ENCODE results near the gene RNU6-1. TPM values are rescaled to one million over a fixed set of nuclear protein-coding genes. Genes with fewer than 3 reads are reported as not detected.

Gene RNU6-1
- total RNA-seq, 1 donor = not detected

DNA sequence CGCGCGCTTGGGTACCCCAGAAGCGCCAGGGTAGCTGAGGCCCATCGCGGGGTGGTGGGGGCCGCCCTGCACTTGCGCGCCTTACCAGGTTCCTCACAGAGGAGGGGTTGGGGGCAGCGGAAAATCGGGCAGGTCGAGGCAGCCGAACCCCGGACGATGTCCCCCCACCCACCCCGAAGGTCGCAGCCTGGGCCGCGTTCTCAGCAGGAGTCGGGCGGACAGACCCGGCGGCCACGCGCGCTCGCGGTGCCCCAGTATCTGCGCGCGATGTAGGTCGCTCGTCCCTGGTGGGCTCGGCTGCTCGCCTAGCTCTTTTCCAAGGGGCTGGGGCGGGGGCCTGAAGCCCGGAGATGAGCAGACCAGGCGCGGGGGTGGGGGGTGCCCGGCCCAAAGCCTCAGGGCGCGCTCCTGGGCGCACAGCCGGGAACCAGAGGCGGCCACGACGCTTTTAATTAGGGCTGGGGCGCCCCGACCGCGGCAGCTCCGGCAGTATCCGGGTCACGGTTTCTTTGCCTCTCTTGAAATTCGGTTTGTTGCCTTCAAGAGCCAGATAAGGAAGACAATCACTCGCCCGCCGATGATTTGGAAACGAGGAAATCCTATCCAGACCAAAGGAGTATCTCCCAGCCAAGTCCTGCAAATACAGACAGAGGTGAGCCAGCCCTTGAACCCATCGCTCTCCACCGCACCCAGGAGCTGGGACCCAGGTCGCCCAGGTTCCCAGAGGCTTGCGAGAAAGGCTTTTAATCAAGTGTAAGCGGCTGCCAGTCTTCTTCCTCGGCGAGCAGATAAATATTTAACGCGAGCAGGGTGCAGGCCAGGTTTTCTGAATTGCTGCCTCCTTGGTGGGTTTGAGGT is 10.0 kb downstream of the RNU6-1 start:
- Histone ChIP-seq H3K27ac (ENCODE audit: low read depth, low read length) (no peak overlapping the region), H3K36me3 (ENCODE audit: insufficient read depth, low read length) (no peaks in the 10 kb centered on the region), H3K79me2 (ENCODE audit: insufficient read depth, low read length) (no peaks in the 10 kb centered on the region), H3K27me3 (ENCODE audit: insufficient read depth, low read length) (peaks cover 94% of the 10 kb centered on the region), H3K9me3 (ENCODE audit: low read depth, low read length) (no peaks in the 10 kb centered on the region), H3K4me2 (ENCODE audit: insufficient read depth, low read length) (no peak overlapping the region), H3K4me1 (ENCODE audit: insufficient read depth, low read length) (peaks cover 5% of the 10 kb centered on the region), H4K20me1 (ENCODE audit: insufficient read depth, low read length) (peaks cover 5% of the 10 kb centered on the region), H2AFZ (ENCODE audit: low read length) (no peak overlapping the region), H3K4me3 (ENCODE audit: insufficient read depth, low read length) (no peak overlapping the region)
- peak; percentile 85 for DNase-seq (ENCODE audit: insufficient read length, low spot score, missing footprints)
- TF ChIP-seq CTCF (IDR thresholded peaks at IDR 0.05; ENCODE audit: extremely low read depth, low read depth, low read length) = no peak

- peaks cover 94% of the 10 kb centered on the region for H3K27me3 ChIP-seq (ENCODE audit: insufficient read depth, low read length)
- H2AFZ ChIP-seq (ENCODE audit: low read length) = no peak overlapping the region
- no peak overlapping the region for H3K27ac ChIP-seq (ENCODE audit: low read depth, low read length)
- H3K9me3 ChIP-seq (ENCODE audit: low read depth, low read length) = no peaks in the 10 kb centered on the region
- peaks cover 11% of the 10 kb centered on the region for H4K20me1 ChIP-seq (ENCODE audit: insufficient read depth, low read length)
- peaks cover 5% of the 10 kb centered on the region for H3K4me1 ChIP-seq (ENCODE audit: insufficient read depth, low read length)
- H3K79me2 ChIP-seq (ENCODE audit: insufficient read depth, low read length) = no peaks in the 10 kb centered on the region
- no peak overlapping the region for H3K4me3 ChIP-seq (ENCODE audit: insufficient read depth, low read length)
- no peaks in the 10 kb centered on the region for H3K36me3 ChIP-seq (ENCODE audit: insufficient read depth, low read length)
- H3K4me2 ChIP-seq (ENCODE audit: insufficient read depth, low read length) = no peak overlapping the region
- peak; percentile 73 for DNase-seq (ENCODE audit: insufficient read length, low spot score, missing footprints)
- TF ChIP-seq CTCF (IDR thresholded peaks at IDR 0.05; ENCODE audit: extremely low read depth, low read depth, low read length) = no peak
Observed at GRCh38 chr15:67828969-67829646, 10.7 kb downstream of the RNU6-1 start.

GRCh38 chr15:67828278-67828968 is 11.4 kb downstream of the RNU6-1 start:
- H3K4me2 ChIP-seq (ENCODE audit: insufficient read depth, low read length) = no peak overlapping the region
- peaks cover 5% of the 10 kb centered on the region for H3K4me1 ChIP-seq (ENCODE audit: insufficient read depth, low read length)

More at GRCh38 chr15:67828278-67828968, 11.4 kb downstream of the RNU6-1 start:
- Histone ChIP-seq H3K4me3 (ENCODE audit: insufficient read depth, low read length) (no peak overlapping the region), H3K27me3 (ENCODE audit: insufficient read depth, low read length) (peaks cover 94% of the 10 kb centered on the region), H2AFZ (ENCODE audit: low read length) (no peak overlapping the region), H3K27ac (ENCODE audit: low read depth, low read length) (no peak overlapping the region), H3K36me3 (ENCODE audit: insufficient read depth, low read length) (no peaks in the 10 kb centered on the region), H3K79me2 (ENCODE audit: insufficient read depth, low read length) (no peaks in the 10 kb centered on the region), H4K20me1 (ENCODE audit: insufficient read depth, low read length) (peaks cover 11% of the 10 kb centered on the region), H3K9me3 (ENCODE audit: low read depth, low read length) (no peaks in the 10 kb centered on the region)
- TF ChIP-seq CTCF (IDR thresholded peaks at IDR 0.05; ENCODE audit: extremely low read depth, low read depth, low read length) = no peak
- peak; percentile 90 for DNase-seq (ENCODE audit: insufficient read length, low spot score, missing footprints)

All from osteoblast (primary cell).